ENCODE measurements around the gene CDC14B.

CDC14B gene

DNA sequence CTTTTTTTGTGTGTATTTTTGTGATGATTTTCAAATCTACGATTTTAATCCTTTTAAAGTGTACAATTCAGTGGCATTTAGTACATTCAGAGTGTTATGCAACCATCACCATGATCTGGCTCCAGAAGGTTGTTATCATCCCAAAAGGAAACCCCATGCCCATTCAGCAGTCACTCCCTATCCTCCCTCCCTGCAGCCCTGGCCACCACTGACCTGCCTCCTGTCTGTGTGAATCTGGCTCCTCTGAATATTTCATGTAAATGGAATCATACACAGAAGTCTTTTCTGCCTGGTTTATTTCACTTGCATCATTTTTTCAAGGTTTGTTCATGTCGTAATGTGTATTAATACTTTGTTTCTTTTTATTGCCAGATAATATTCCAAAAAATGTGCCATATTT lies 137.2 kb downstream of the CDC14B start:
- DNase-seq, result no peak

DNA sequence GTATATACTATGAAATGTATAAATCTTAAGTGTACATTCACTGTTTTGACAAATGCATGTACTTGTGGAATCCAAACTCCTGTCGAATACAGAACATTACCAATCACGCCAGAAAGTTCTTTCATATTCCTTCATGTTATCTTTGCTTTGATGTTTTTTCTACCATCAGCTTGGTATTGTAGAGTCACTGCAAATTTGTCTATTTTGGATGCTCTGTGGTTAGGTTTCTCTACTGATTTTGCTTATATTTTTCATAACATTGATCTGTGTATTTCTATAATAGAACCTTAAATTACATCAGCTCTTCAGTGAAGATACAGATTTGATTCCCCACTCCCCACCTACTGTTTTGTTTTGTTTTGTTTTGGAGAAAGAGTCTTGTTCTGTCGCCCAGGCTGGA lies 138.9 kb downstream of the CDC14B start:
- no peak for DNase-seq

DNA sequence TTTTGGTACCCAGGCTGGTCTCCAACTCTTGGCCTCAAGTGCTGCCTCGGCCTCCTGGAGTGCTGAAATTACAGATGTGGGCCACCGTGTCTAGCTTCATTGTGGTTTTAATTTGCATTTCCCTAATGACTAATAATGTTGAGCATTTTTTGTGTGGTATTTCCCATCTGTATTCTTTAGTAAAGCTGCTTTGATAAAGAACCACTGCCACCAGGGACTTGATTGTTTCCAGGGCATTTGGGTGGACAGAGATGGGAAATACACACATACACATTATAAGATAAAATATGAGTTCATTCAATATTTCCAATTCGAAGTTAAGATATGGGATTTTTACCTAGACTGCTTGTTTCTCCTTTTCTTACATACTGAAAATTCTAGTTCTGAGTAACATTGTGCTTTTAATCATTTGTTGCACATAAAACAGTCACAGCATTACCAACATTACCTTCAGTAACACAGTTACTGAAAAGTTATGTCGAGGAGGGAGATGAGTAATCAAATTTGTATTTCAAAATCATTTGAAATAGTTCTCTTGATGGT lies 140.7 kb downstream of the CDC14B start:
- no peak for DNase-seq

DNA sequence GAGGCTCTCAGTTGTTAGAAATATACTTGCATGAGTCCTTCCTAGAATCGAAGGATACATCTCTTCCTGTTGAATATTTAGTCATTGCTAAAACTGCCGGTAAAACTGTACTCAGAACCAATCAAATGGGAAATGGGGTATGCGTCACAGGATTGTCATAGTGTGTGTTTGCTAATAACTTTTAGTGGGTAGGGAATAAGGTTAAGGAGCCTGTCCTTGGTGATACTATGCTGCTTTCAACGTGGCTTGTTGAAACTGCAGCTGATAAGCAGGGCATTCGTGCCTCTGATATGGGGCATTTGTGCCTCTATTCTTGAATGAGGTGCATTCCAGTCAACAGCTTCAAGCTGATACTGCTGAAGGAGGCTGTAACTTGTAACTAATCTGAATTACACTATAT lies 143.1 kb downstream of the CDC14B start:
- no peak for DNase-seq

DNA sequence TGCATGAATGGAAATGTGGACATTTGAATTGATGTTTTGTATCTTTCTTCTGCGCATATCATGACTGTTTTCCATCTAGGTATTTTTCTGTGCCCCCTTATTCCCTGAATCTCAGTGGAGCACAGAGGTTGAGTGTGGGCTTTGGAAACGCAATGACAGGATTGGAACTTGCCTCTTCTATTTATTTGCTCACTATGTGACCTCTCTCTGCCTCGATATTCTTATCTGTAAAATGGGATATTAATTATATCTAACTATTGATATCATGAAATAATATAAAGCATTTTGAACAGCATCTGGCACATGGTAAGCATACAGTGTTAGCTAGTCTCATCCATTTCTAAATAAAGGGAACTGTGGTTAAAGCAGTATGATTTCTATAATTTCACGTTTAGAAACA lies 143.6 kb downstream of the CDC14B start:
- no peak for DNase-seq

DNA sequence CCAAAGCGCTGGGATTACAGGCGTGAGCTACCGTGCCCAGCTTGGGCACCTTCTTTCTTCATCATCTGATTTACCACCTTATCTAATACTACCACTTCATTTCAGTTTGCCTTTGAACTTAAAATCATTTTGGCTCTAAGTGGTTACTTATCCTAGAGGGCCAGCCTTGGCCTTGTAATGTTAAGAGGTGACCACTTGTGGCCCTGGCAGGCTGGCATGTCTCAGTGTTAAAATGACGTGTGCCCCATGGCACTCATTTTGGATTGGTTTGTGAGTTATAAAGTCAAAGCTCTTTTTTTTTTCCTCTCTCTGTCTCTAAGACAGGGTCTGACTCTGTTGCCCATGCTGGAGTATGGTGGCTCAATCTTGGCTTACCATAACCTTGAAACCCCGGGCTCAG lies 151.9 kb downstream of the CDC14B start:
- DNase-seq, result no peak

DNA sequence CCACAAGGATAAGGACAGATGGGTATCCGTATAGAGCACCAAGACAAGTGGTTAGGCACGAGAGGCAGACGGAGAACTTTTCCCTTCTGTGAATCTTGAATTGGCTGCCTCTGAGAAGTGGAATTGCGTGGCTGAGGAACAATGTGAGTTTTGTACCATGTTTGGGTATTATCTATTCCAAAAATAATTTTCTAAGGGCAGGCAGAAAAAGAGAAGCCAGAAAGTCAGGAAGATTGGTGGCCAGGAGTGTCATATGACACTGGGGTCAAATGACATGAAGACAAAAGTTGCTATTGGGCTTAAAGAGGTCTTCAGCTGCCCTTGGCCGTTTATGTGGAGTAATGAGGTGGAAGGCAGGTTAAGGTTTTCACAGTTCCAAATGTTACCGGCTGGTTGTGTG lies 155.2 kb downstream of the CDC14B start:
- no peak for DNase-seq

DNA sequence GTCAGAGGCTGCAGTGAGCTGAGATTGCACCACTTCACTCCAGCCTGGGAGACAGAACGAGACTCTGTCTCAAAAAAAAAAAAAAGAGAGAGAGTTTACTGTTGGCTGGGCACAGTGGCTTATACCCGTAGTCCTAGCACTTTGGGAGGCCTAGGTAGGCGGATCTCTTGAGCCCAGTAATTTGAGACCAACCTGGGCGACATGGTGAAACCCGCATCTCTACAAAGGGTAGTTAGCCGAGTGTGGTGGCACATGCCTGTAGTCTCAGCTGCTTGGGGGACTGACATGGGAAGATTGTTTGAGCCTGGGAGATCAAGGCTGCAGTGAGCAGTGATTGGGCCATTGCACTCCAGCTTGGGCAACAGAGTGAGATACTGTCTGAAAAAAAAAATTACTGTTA lies 157.1 kb downstream of the CDC14B start:
- DNase-seq, result no peak

DNA sequence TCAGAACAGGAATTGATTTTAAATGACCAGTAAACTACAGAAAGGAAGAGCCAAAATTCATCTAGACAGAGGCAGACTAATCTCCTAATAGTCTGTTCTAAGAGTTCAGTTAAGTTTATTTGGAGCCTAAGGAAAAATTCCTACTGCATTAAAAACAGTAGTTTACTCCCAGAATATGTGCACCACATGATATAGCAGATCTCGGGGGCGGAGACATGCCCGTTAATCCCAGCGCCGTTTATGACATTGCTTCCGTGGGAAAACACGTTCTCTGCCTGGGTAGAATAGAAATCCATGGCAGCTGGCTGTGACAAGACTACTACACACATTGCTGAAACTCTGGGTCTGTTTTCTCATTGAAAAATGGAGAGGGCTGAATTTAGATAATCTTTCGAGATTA lies 158.3 kb downstream of the CDC14B start:
- no peak for DNase-seq

DNA sequence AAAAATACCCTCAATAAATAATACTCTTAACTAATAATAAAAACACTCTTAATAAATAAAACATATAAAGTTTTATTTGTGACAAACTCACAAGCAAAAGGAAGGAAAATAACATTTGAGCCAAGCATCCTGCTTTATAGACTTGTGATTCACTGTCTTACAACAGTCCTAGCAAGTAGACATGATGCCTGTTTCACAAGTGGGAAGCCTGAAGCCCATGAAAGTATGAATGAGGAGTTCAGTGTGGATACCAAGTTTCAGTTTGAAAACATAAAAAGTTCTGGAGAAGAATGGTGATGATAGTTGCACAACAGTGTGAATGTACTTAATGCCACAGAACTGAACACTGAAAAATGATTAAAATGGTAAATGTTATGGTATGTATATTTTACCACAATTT lies 158.8 kb downstream of the CDC14B start:
- DNase-seq, result no peak

DNA sequence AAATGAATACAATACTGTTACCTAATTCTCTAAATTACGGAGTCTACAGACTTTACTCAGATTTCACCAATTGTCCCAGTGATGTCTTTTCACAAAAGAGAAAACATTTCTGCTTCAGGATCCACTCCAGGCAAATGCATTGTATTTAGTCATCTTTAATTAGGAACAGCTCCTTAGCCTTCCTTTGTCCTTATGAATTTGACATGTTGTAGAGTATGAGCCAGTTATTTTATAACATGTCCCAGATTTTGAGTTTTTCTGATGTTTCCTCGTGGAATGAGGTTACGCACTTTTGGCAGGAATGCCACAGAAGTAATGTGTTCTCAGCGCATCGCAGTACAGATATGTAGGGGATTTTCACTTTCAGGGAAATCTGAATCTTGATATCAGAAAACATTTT lies 159.2 kb downstream of the CDC14B start:
- no peak for DNase-seq

DNA sequence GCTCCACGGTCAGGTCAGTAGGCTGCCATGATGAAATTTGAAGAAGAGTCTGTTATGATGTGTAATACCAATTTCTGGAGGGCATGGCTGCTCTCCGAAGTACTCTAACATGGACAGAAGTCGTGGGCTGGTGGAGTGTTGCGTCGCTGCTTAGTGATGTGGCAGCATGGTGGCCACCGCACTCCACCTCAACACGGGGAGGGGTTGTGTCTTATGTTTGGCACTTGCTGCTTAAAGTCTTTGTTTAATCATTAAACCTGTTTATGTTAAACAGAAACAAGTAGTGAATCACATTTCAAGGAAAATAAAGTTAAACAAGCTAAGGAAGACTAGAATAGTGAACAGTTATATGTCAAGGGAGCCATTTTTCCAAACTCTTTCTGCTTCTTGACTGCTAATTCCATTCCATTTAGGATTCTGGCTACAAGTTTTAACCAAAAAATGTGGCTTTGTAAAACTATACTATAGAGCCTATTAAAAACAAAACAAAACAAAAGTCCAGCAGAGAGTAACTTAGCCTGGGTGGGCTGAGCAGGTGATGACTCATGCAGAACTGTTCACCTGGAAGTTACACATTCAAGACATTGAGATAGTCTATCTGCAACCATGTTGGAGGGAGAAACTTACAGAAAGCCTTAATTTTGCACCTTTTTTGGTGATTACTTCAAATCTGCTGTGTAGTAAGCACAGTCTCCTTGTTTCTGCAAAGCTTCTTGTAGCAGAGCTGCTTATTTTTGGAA lies 160.2 kb downstream of the CDC14B start:
- no peak for DNase-seq

DNA sequence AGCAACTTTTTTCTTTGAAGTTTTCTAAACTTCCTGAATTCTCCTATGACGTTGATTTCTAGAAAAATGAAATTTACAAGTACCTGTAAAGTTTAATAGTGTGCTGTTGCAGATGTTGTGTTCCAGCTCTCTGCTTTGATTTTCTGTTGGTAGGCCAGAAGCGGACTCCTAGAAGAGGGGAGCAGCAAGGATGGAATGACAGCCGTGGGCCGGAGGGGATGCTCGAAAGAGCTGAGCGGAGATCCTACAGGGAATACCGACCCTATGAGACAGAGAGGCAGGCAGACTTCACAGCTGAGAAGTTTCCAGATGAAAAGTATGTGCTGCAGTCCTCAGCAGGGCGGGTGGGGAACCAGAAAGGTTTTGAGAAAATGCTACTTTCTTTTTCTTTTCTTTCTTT lies 161.4 kb downstream of the CDC14B start:
- DNase-seq, result no peak

DNA sequence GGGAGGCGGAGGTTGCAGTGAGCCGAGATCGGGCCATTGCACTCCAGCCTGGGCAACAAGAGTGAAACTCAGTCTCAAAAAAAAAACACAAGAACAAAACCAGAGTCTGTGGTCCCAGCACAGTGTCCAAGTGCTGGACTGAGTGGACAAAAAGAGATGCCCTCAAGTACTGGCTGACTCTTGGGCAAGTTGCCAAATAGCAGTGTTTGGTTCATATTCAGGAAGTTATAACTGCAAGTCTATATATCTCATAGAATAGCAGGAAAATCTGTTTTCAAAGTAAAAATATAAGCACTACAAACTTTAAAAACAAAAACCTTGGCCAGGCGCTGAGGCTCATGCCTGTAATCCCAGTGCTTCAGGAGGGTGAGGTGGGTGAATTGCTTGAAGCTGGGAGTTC lies 162.4 kb downstream of the CDC14B start:
- DNase-seq, result no peak

DNA sequence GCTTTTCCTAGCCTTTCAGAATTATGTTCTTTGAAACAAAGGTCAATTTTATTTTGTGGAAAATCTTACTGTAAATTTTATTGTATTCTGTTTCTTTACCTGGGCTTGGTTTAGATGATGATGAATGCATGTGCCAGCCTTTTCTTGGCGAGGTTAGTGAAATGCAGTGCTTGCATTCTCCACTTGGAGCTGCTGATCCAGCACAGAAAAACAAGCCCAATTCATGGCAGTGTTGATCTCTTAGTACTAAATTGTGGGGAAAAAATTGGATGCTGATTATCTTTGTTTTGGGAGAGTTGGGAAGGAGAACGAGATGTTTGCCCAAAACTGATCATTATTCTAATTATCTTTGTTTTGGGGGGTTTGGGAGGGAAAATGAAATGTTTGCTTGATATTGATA lies 166.0 kb downstream of the CDC14B start:
- no peak for DNase-seq

DNA sequence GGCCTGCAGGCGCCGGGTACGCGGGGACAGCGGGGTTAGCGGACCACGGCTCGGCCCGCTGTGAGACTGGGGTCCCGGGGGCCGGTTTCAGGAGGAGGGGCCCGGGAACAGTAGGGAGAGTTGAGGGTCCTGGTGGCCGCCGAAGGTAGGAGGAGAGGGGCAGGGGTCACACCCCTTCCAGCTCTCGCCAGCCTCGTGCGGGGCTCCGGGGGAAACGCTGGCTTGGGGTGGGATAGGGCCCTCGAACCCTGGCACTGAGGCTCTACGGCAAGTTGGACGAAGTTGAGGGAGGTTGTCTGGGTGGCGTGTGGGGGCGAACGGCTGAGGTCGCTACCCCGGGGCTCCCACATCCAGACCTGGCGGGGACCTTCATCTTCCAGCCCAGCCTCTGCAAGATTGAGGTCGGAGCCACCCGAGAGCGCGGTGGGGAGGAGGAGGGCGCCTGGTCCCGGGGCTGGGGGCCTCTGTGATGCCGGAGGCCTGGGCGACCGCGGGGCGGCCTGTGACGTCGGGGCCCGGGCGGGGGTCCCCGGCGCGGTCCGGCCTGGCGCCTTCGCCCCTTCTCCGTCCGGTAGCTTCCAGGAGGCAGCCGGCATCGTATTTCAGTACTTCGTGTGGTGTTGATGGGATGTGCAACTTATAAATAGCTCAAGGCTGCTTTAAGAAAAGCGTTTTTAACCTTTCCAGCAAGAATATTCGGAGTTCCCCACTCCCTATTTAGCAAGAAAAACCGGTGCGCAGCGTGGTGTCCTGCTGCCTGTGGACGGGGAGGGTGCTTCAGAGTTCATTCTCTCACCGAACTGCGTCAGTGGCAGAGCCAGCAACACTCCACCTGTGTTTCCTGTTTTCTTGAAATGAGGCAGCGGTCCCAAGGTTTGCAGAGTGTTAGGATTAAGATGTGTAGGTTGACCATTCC lies 168.8 kb downstream of the CDC14B start:
- DNase-seq, result peak; percentile 69

All from islet precursor cell (in vitro differentiated cells).